Left ventricle myocardium inferior (tissue), 1 donor: ENCODE results near the gene TSHZ2. TPM values are rescaled to one million over a fixed set of nuclear protein-coding genes. Genes with fewer than 3 reads are reported as not detected.

Experiments
- DNase-seq: peaks from one replicate; pipeline ENCODE4 v3.0.0-alpha.2; 2020
- H3K27ac ChIP-seq: fragments of 200-600 bp; replicated peaks from 2 replicates; pipeline ENCODE4 v1.8.0; 2021
- H3K27me3 ChIP-seq: fragments of 200-600 bp; 2 replicates; pipeline ENCODE4 v1.8.0; 2021; ENCODE audit warnings: low read depth
- H3K36me3 ChIP-seq: fragments of 200-600 bp; 2 replicates; pipeline ENCODE4 v1.8.0; 2021
- H3K4me1 ChIP-seq: fragments of 200-600 bp; 2 replicates; pipeline ENCODE4 v1.8.0; 2021
- H3K4me3 ChIP-seq: fragments of 200-600 bp; 2 replicates; pipeline ENCODE4 v1.8.0; 2021; ENCODE audit warnings: mild to moderate bottlenecking, moderate library complexity
- H3K9me3 ChIP-seq: fragments of 200-600 bp; replicated peaks from 2 replicates; pipeline ENCODE4 v1.8.0; 2021
- intact Hi-C: fragments of 100-400 bp; cut with micrococcal nuclease; formaldehyde crosslinking; loops from one replicate; pipeline ENCODE4 v1.11.0; 2022
- total RNA-seq: library from RNA; stranded (reverse); fragmentation: NEBNext Ultra II Directional; extraction: Animal tissue kit (Norgen Biotek cat#: 25700); gene quantifications from one replicate; pipeline ENCODE4 v1.2.1, GENCODE V29; 2021
- TF ChIP-seq, protein P1 (sequence below): fragments of 200-600 bp; IDR thresholded peaks from 2 replicates; pipeline ENCODE4 v1.8.0; 2021; ENCODE audit warnings: antibody characterized with exemption, mild to moderate bottlenecking, borderline replicate concordance
- donor health status: DM: no; HTN: yes; CAD: no; lungs with severe emphysema.

The TSHZ2 gene
- total RNA-seq, 1 donor from 2014 or later, result 3.1 TPM

DNA sequence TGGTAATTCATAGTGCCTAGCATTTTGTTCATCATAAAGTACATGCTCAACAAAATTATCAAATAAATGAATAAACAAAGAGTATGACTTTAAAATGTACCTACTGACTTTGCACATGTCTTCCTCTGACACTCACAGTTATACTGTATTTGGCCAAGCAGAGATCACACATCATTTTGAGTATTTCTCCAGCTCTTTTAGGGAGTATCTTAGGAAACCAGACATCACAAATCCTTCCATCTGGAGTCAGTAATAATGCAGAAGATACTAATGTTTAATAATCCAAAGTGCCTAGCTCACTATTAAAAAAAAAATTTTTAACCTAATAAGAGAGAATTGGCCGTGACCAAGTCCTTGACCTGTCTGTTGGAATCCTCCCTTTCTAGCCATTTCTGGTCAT, 466.9 kb downstream of the TSHZ2 start:
- no peaks in the 10 kb centered on the region for H3K9me3 ChIP-seq
- no peaks in the 10 kb centered on the region for H3K36me3 ChIP-seq
- no peak overlapping the region for H3K27ac ChIP-seq
- H3K4me1 ChIP-seq, result peaks cover 4% of the 10 kb centered on the region
- no peak overlapping the region for H3K4me3 ChIP-seq
- intact Hi-C loops, result no loop called here
- peaks cover 11% of the 10 kb centered on the region for H3K27me3 ChIP-seq
- DNase-seq, result no peak
- TF ChIP-seq, protein P1, sequence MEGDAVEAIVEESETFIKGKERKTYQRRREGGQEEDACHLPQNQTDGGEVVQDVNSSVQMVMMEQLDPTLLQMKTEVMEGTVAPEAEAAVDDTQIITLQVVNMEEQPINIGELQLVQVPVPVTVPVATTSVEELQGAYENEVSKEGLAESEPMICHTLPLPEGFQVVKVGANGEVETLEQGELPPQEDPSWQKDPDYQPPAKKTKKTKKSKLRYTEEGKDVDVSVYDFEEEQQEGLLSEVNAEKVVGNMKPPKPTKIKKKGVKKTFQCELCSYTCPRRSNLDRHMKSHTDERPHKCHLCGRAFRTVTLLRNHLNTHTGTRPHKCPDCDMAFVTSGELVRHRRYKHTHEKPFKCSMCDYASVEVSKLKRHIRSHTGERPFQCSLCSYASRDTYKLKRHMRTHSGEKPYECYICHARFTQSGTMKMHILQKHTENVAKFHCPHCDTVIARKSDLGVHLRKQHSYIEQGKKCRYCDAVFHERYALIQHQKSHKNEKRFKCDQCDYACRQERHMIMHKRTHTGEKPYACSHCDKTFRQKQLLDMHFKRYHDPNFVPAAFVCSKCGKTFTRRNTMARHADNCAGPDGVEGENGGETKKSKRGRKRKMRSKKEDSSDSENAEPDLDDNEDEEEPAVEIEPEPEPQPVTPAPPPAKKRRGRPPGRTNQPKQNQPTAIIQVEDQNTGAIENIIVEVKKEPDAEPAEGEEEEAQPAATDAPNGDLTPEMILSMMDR, result no peak

DNA sequence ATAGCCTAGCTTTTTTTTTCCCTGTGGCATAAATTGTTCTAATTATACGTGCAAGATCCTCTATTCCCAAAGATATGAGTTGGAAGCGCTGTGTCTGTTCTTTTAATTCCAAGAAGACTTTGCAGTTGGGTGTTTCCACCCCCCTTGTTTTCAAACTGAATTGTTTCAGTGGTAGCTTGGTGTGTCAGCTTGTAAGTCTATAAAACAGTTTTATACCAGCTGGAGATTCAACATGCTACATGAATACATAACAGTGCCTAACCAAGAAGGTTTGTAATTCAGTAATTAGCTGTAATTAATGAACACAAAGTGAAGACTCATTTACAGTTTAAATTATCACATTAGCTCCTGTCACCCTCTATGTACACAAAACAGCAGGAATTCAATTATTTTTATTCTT, 467.5 kb downstream of the TSHZ2 start:
- TF ChIP-seq, protein P1, result no peak
- intact Hi-C loops, result no loop called here
- Histone ChIP-seq H3K4me3 (no peak overlapping the region), H3K36me3 (no peaks in the 10 kb centered on the region), H3K27me3 (peaks cover 11% of the 10 kb centered on the region), H3K9me3 (no peaks in the 10 kb centered on the region), H3K27ac (no peak overlapping the region), H3K4me1 (peaks cover 9% of the 10 kb centered on the region)
- DNase-seq, result no peak

DNA sequence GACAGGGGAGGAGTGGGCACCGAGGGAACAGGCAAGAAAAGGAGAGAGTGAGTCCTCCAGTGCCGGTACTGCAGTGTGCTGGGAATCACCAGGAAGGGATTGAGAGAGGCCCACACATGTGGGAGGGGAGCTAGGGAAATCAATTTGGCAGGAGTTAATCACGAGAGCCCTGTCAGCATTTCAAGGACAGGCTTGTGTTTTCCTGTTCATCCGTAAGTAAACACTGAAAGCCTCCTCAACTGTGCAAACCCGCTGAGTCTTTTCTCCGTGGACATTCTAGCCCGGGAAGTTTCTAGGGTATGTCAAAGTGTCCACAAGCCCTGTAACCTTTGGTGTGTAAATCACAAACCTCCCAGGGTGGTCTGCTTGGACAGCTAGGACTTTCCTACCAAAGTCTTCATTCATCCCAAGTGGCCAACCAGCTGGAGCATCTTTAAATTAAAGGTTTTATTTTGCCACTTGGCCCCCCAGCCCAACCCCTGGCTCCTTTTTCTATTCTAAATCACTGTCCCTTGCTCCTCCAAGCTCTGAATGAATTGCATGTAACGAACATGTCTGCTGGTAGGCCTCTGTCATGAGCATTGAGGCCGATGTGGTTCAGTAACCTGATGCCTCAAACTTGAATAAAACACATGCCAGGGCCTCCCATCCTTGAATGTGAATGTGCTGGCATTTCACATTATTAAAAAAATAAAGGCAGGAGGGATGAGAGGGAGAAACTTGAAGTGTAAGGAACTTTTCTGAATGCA, 472.4 kb downstream of the TSHZ2 start:
- no peaks in the 10 kb centered on the region for H3K36me3 ChIP-seq
- intact Hi-C loops, result no loop called here
- no peak for DNase-seq
- peaks cover 11% of the 10 kb centered on the region for H3K27me3 ChIP-seq
- TF ChIP-seq, protein P1, result no peak
- no peak overlapping the region for H3K4me3 ChIP-seq
- peaks cover 25% of the 10 kb centered on the region for H3K9me3 ChIP-seq
- peaks cover 11% of the 10 kb centered on the region for H3K4me1 ChIP-seq
- no peak overlapping the region for H3K27ac ChIP-seq

DNA sequence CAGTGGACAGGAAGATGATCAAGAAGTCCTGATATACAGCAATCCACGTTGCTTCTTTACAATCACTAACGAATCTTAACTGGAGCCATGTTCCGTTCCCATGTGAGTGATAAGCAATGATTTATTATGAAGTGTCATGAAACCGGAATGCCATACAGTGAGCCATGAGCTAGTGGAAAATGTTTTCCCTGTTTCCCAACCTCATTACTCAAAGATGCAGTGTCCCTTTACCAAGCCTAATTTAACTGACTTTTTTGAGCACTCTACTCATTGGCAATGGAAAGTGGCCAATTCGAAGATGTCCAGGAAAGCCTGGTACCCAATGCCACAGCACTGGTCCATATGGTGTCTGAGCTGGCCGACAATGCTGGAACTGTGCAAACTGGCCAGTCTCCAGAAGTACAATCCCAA, 473.2 kb downstream of the TSHZ2 start:
- peaks cover 5% of the 10 kb centered on the region for H3K36me3 ChIP-seq
- no peak overlapping the region for H3K27ac ChIP-seq
- TF ChIP-seq, protein P1, result no peak
- peaks cover 11% of the 10 kb centered on the region for H3K4me1 ChIP-seq
- no peak for DNase-seq
- intact Hi-C loops, result no loop called here
- peaks cover 11% of the 10 kb centered on the region for H3K27me3 ChIP-seq
- H3K9me3 ChIP-seq, result peaks cover 32% of the 10 kb centered on the region
- no peak overlapping the region for H3K4me3 ChIP-seq

DNA sequence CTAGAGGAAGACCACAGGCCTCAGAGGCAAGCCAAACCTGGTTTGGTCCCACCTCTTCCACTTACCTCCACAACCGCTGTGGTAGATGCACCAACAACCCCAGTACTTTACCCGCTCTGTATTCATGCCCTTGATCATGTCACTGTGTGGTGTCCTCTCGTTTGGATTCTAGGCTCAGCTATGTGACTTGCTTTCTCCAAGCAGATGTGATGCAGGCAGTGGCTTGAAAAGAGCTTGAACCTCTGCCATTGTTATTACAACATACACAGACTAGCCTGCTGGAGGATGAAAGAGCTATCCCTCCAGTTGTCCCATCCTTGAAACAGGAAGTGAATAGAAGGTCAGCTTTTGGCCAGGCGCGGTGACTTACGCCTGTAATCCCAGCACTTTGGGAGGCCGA, 473.8 kb downstream of the TSHZ2 start:
- intact Hi-C loops, result no loop called here
- peaks cover 11% of the 10 kb centered on the region for H3K27me3 ChIP-seq
- H3K36me3 ChIP-seq, result peaks cover 7% of the 10 kb centered on the region
- TF ChIP-seq, protein P1, result no peak
- peaks cover 38% of the 10 kb centered on the region for H3K9me3 ChIP-seq
- DNase-seq, result no peak
- no peak overlapping the region for H3K4me3 ChIP-seq
- no peak overlapping the region for H3K27ac ChIP-seq
- peaks cover 11% of the 10 kb centered on the region for H3K4me1 ChIP-seq
